ENCODE results near the gene NELL1.
"Not testable (repeated sequence)": the region's sequence is repeated elsewhere in the genome, so short reads cannot be mapped to it uniquely, and the experiment has no call there.

The NELL1 gene

GRCh38 chr11:21180182-21180581 lies 510.8 kb downstream of the NELL1 start:
- no peak for DNase-seq (ENCODE audit: extremely low read depth in 1 of 2, low read depth in 1 of 2)

GRCh38 chr11:21185959-21186358 lies 516.6 kb downstream of the NELL1 start:
- no peak for DNase-seq (ENCODE audit: extremely low read depth in 1 of 2, low read depth in 1 of 2)

GRCh38 chr11:21190181-21190580 lies 520.8 kb downstream of the NELL1 start:
- no peak for DNase-seq (ENCODE audit: extremely low read depth in 1 of 2, low read depth in 1 of 2)

- no peak for DNase-seq (ENCODE audit: extremely low read depth in 1 of 2, low read depth in 1 of 2)
Observed at GRCh38 chr11:21195995-21196394, 526.6 kb downstream of the NELL1 start.

- DNase-seq (ENCODE audit: extremely low read depth in 1 of 2, low read depth in 1 of 2): no peak
Observed at GRCh38 chr11:21198498-21198897, 529.1 kb downstream of the NELL1 start.

DNA sequence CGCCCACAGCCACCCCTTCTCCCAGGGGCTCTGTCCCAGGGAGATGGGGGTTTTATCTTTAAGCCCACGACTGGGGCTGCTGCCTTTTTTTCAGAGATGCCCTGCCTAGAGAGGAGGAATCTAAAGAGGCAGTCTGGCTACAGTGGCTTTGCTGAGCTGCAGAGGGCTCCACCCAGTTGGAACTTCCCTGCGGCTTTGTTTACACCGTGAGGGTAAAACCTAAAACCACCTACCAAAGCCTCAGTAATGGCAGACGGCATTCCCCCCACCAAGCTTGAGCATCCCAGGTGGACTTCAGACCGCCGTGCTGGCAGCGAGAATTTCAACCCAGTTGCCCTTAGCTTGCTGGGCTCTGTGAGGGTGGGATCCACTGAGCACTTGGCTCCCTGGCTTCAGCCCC lies 535.8 kb downstream of the NELL1 start:
- no peak for DNase-seq (ENCODE audit: extremely low read depth in 1 of 2, low read depth in 1 of 2)

- DNase-seq (ENCODE audit: extremely low read depth in 1 of 2, low read depth in 1 of 2): no peak
Observed at GRCh38 chr11:21225860-21226259, 556.5 kb downstream of the NELL1 start.

- DNase-seq (ENCODE audit: extremely low read depth in 1 of 2, low read depth in 1 of 2): no peak
Observed at GRCh38 chr11:21229224-21229623, 559.8 kb downstream of the NELL1 start.

DNA sequence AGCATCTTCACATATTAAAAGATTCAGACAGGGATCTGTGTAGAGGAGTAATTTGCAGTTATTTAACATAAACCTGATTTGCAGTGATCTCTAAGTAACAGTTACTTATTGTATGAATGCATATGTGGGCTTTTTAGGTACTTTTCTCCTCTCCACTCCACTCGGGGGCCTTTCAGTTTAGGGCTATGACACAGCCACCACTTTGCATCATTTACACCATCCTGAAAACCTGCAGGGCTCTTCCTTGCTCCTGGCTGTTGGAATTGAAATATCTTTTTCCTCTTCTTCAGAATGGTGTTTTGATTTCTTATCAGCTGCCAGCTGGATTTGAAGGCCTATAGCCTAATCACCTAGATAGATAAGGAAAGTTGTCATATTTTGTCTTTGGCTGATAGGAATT lies 580.8 kb downstream of the NELL1 start:
- no peak for DNase-seq (ENCODE audit: extremely low read depth in 1 of 2, low read depth in 1 of 2)

DNA sequence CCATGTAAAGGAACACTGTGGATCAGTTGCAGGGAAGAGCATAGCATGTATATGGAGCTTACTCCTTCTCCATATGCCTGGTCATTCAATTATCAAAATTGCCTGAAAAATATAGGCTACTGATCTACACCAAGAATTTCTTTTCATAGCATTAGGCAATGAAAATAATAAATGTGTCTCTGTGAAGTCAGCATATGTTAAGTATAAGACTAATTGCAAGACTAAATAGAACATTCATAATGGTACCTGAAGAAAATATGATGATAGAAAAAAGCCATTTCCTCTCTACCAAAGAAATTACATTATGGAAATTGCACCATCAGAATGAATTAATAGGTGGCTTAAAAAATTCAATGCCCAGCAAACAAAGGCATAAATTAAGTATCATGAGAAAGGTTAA lies 584.7 kb downstream of the NELL1 start:
- no peak for DNase-seq (ENCODE audit: extremely low read depth in 1 of 2, low read depth in 1 of 2)

DNA sequence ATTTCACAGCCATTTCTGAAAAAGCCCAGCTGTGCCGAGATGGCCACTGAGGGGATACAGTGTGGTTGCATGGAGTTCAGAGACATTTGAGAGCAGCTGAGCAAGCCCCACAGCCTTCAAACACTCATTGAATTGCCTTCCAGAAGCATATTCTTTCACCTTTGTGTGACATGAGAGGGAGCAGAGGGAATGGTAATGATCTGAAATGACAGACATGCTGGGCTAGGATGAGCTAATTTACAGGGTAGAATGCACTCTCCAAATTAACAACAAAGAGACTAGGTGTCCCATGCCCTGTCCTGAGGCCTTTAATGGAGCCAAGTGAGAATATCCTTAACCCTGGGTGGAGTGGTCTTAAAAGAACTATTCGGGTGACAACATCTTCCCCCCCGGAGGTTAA lies 585.4 kb downstream of the NELL1 start:
- no peak for DNase-seq (ENCODE audit: extremely low read depth in 1 of 2, low read depth in 1 of 2)

DNA sequence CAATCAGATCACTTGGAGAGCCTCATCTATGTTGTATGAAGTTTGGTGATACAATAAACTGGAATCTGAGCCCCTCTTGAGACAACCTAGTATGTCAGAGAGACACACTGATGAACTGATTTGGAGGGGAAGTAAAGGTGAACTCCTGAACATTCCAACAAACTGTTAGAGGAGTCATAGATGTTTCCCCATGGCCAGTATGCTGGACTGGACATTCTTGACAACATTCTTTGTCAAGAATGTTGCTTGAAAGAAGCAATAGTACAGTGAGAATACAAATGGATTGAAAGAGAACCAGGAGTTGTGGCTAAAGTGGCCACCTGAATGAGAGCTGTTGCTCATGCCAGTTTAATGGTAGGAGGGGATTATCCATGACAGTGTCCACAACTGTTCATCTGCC lies 588.1 kb downstream of the NELL1 start:
- DNase-seq (ENCODE audit: extremely low read depth in 1 of 2, low read depth in 1 of 2): no peak

GRCh38 chr11:21258414-21258813 lies 589.0 kb downstream of the NELL1 start:
- no peak for DNase-seq (ENCODE audit: extremely low read depth in 1 of 2, low read depth in 1 of 2)

- DNase-seq (ENCODE audit: extremely low read depth in 1 of 2, low read depth in 1 of 2): no peak
Observed at GRCh38 chr11:21260101-21260500, 590.7 kb downstream of the NELL1 start.

DNA sequence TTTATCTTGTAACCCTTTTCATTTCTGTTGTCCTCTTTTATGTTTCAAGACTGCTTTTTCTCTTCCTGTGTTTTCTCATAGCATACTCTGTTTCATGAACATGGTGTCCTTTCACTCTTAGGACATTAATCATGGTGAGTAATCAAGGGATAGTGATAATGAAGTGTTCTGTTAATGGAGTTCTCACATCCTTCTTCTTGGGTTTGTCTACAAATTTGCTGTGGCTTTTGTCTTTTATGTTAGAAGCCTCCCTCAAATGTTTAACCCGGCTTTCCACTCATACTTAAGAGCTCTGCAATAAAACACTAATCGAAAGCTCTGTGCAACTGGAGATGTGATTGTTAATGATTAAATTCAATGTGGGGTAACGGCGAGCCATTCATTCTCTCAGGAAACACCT lies 593.6 kb downstream of the NELL1 start:
- no peak for DNase-seq (ENCODE audit: extremely low read depth in 1 of 2, low read depth in 1 of 2)

DNA sequence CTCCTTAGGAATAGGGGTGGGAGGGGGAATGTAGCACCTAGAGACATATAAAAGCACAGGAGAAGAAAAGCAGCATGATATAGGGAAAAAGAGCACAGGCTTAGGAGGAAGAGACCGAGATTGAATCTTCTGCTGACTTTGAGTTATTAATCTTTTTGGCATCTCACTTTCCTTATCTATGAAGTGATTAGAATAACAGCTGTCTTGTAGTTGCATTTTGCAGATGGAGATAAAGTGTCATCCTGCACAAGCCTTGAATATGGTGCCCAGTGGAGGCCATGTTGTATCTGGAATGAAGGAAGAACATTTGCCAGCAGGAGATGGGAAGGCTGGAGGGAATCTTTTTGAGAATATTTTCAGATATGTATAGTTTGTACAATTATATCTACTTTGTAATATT lies 594.7 kb downstream of the NELL1 start:
- DNase-seq (ENCODE audit: extremely low read depth in 1 of 2, low read depth in 1 of 2): no peak

DNA sequence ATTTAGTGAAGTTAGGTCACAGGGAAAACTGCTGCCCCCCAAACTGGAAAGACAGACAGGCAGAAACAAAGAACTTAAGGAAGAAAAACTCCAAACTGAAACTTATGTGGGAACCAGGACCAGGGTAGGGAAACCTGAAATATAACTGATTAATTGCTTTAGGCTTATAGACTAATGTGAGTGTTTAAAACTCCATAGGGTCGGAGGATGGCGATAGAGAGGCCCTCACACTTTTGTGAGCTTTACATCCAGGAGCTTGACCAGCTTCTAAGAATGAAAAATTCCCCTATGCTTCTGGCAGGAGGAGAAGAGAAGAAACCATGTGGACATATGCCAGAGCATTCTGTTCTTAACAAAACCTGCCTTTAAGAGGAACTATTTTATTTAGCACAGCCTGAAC lies 598.6 kb downstream of the NELL1 start:
- DNase-seq (ENCODE audit: extremely low read depth in 1 of 2, low read depth in 1 of 2): no peak

DNA sequence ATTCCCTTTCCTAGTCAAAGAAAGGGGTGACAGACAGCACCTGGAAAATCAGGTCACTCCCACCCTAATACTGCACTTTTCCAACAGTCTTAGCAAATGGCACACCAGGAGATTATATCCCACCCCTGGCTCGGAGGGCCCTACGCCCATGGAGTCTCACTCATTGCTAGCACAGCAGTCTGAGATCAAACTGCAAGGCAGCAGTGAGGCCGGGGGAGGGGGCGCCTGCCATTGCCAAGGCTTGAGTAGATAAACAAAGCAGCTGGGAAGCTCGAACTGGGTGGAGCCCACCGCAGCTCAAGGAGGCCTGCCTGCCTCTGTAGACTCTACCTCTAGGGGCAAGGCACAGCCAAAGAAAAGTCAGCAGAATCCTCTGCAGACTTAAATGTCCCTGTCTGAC lies 602.8 kb downstream of the NELL1 start:
- DNase-seq (ENCODE audit: extremely low read depth in 1 of 2, low read depth in 1 of 2): not testable (repeated sequence)

GRCh38 chr11:21278840-21279239 lies 609.5 kb downstream of the NELL1 start:
- DNase-seq (ENCODE audit: extremely low read depth in 1 of 2, low read depth in 1 of 2): no peak

GRCh38 chr11:21285104-21285503 lies 615.7 kb downstream of the NELL1 start:
- DNase-seq (ENCODE audit: extremely low read depth in 1 of 2, low read depth in 1 of 2): no peak

DNA sequence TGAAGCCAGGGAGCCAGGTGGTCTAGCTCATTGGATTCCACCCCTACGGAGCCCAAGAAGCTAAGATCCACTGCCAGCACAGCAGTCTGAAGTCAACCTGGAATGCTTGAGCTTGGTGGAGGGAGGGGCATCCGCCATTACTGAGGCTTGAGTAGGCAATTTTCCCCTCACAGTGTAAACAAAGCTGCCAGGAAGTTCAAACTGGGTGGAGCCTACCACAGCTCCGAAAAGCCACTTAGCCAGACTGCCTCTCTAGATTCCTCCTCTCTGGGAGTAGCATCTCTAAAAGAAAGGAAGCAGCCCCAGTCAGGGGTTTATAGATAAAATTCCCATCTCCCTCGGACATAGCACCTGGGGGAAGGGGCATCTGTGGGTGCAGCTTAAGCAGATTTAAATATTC lies 620.3 kb downstream of the NELL1 start:
- no peak for DNase-seq (ENCODE audit: extremely low read depth in 1 of 2, low read depth in 1 of 2)

GRCh38 chr11:21295508-21295907 lies 626.1 kb downstream of the NELL1 start:
- DNase-seq (ENCODE audit: extremely low read depth in 1 of 2, low read depth in 1 of 2): no peak

DNA sequence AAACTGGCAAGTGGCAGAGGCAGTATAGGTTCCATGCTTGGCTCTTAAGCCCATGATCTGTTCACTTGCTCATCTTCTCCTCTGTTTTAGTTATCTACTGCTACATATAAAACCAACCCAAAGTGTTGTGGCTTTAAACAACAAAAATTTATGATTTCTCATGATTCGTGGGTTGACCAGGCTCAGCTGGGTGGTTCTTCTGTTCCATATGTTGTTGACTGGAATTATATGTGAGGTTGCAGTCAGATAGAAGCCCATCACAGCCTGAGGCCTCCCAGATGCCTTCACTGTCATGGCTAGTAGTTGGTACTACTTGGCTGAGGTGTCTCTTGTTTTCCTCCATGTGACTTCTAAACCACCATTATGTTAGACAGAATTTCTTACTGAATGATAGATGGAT lies 632.6 kb downstream of the NELL1 start:
- no peak for DNase-seq (ENCODE audit: extremely low read depth in 1 of 2, low read depth in 1 of 2)

Measured in stimulated activated CD8-positive, alpha-beta memory T cell treated with anti-CD3 and anti-CD28 coated beads, Interleukin-7, amount 100 ng/mL, for 48 hours (primary cell).